Mesothelial cell of epicardium (in vitro differentiated cells): ENCODE measurements around the gene WASF3. TPM values are rescaled to one million over a fixed set of nuclear protein-coding genes. Genes with fewer than 3 reads are reported as not detected.

ENCODE experiments used
- DNase-seq, 2 experiments: peaks; one replicate each; pipeline ENCODE4 v3.0.0; 2021; ENCODE audit warnings: low spot score in 2 of 2; ENCODE audit not compliant: unreplicated experiment in 2 of 2
- H3K27ac Mint-ChIP-seq: 2 replicates; pipeline ENCODE4 v1.8.0; 2021; ENCODE audit warnings: mixed read lengths
- H3K27me3 Mint-ChIP-seq: 2 replicates; pipeline ENCODE4 v1.8.0; 2021; ENCODE audit warnings: low read depth, mixed read lengths
- H3K36me3 Mint-ChIP-seq: 2 replicates; pipeline ENCODE4 v1.8.0; 2021; ENCODE audit warnings: mixed read lengths
- H3K4me1 Mint-ChIP-seq: 2 replicates; pipeline ENCODE4 v1.8.0; 2021; ENCODE audit warnings: mixed read lengths
- H3K4me3 Mint-ChIP-seq: 2 replicates; pipeline ENCODE4 v1.8.0; 2021; ENCODE audit warnings: mild to moderate bottlenecking, moderate library complexity, mixed read lengths
- H3K9me3 Mint-ChIP-seq: 2 replicates; pipeline ENCODE4 v1.8.0; 2021; ENCODE audit warnings: mixed read lengths
- total RNA-seq: library from RNA; stranded (reverse); gene quantifications from 3 replicates; pipeline ENCODE4 v1.2.1, GENCODE V29; 2021
- TF ChIP-seq, protein P1 (sequence below): fragments of 200-600 bp; sonication (generic); IDR thresholded peaks from one replicate; pipeline ENCODE4 v1.5.0; 2021; ENCODE audit warnings: antibody characterized with exemption; ENCODE audit not compliant: unreplicated experiment

The WASF3 gene
- total RNA-seq, 1 donor from 2014 or later, result 19.4 TPM

GRCh38 chr13:26693749-26694463 lies 136.4 kb downstream of the WASF3 start:
- peaks cover 26% of the 10 kb centered on the region for H3K36me3 Mint-ChIP-seq
- no peak for DNase-seq
- TF ChIP-seq, protein P1, sequence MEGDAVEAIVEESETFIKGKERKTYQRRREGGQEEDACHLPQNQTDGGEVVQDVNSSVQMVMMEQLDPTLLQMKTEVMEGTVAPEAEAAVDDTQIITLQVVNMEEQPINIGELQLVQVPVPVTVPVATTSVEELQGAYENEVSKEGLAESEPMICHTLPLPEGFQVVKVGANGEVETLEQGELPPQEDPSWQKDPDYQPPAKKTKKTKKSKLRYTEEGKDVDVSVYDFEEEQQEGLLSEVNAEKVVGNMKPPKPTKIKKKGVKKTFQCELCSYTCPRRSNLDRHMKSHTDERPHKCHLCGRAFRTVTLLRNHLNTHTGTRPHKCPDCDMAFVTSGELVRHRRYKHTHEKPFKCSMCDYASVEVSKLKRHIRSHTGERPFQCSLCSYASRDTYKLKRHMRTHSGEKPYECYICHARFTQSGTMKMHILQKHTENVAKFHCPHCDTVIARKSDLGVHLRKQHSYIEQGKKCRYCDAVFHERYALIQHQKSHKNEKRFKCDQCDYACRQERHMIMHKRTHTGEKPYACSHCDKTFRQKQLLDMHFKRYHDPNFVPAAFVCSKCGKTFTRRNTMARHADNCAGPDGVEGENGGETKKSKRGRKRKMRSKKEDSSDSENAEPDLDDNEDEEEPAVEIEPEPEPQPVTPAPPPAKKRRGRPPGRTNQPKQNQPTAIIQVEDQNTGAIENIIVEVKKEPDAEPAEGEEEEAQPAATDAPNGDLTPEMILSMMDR, result no peak
- H3K27ac Mint-ChIP-seq, result no peak overlapping the region
- no peaks in the 10 kb centered on the region for H3K27me3 Mint-ChIP-seq
- no peak overlapping the region for H3K4me3 Mint-ChIP-seq
- H3K4me1 Mint-ChIP-seq, result peaks cover 3% of the 10 kb centered on the region
- H3K9me3 Mint-ChIP-seq, result peaks cover 27% of the 10 kb centered on the region

GRCh38 chr13:26694609-26695359 lies 137.3 kb downstream of the WASF3 start:
- Mint-ChIP-seq H3K36me3 (peaks cover 17% of the 10 kb centered on the region), H3K27me3 (no peaks in the 10 kb centered on the region), H3K27ac (no peak overlapping the region), H3K9me3 (peaks cover 18% of the 10 kb centered on the region), H3K4me1 (peaks cover 3% of the 10 kb centered on the region), H3K4me3 (no peak overlapping the region)
- TF ChIP-seq, protein P1, result no peak
- no peak for DNase-seq

DNA sequence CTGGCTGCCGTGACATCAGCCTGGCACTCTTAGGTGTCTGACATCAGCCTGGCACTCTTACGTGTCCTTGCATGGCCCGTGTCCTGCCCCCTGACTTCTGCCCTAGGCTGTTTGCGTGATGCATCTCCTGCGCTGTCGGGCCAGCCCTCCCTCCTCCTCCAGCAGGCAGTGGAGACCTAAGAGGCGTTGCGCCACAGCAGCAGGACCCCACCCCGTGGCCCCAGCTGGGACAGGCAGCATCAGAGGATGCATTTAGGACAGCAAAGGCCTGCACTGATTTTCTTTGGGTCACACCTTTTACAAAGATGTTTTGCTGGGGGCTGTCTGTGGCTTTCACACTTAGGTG lies 137.8 kb downstream of the WASF3 start:
- no peak overlapping the region for H3K4me3 Mint-ChIP-seq
- DNase-seq, result no peak
- TF ChIP-seq, protein P1, result no peak
- peaks cover 14% of the 10 kb centered on the region for H3K9me3 Mint-ChIP-seq
- H3K27me3 Mint-ChIP-seq, result no peaks in the 10 kb centered on the region
- peaks cover 13% of the 10 kb centered on the region for H3K36me3 Mint-ChIP-seq
- no peak overlapping the region for H3K27ac Mint-ChIP-seq
- peaks cover 3% of the 10 kb centered on the region for H3K4me1 Mint-ChIP-seq

DNA sequence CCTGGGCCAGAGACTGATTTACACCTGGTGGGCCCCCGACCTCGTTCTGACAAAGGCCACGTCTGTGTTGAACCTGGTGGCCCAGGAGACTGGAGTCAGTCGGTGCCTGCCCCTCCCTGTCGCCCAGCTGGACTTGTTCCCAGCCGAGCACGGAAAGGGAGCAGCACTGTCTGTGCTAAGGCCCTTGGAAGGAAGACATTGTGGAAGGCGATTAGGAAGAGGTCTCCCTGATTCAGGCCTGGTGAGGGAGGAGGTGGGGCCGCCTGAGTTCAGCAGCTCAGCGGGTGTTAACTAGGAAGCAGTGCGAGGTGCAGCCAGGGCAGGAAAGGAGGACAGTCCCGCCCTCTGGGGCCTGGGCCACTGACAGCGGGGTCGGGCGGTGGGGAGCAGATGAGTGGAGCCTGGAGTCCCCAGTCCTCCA lies 138.4 kb downstream of the WASF3 start:
- Mint-ChIP-seq H3K4me3 (no peak overlapping the region), H3K4me1 (peaks cover 3% of the 10 kb centered on the region), H3K9me3 (peaks cover 9% of the 10 kb centered on the region), H3K27me3 (no peaks in the 10 kb centered on the region), H3K27ac (no peak overlapping the region), H3K36me3 (peaks cover 8% of the 10 kb centered on the region)
- TF ChIP-seq, protein P1, result no peak
- DNase-seq, result no peak

DNA sequence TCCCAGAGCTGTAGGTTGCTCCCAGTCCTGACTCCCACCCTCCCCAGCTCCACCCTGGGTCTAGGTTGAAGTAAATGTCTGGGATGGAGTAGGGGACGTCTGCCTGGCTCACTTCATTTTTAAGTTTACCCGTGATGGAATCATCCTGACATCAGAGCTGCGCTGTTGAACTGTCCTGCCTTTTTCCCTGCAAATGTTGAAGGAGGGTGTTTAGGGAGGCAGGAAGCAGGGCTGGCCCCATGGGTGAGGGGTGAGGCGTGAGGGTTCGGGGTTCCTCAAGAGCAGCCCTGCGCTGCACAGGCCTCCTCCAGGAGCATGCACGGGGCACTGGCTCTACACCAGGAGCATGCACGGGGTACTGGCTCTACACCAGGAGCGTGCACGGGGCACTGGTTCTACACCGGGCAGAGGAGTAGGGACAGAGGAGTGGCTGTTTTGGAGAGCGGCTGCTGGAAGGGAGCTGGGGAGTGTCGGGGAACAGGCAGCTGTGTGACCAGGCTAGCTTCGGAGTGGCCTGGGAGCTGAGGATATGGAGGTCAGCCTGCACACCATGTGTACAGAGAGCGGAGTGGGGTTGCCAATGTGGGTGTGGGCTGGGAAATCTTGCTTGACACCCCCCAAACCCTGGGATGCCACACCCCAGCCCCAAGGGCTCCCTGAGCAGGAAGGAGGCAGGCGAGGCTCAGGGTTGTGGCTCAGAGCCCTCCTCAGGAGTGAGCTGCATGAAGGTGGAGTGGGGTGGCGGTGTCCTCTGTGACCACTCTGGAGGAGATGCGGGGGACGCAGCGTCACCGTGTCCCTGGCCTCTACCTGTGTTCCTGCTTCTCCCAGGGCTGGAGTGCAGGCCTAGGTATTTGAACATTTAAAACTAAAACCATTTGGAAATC lies 139.8 kb downstream of the WASF3 start:
- H3K9me3 Mint-ChIP-seq, result no peaks in the 10 kb centered on the region
- H3K4me1 Mint-ChIP-seq, result peaks cover 3% of the 10 kb centered on the region
- no peaks in the 10 kb centered on the region for H3K36me3 Mint-ChIP-seq
- H3K27ac Mint-ChIP-seq, result no peak overlapping the region
- TF ChIP-seq, protein P1, result no peak
- no peak overlapping the region for H3K4me3 Mint-ChIP-seq
- H3K27me3 Mint-ChIP-seq, result no peaks in the 10 kb centered on the region
- DNase-seq, result no peak
